ENCODE data around the gene OVCH1.

- TF ChIP-seq ZFP3 (CRISPR knock-in tag; IDR thresholded peaks at IDR 0.05) (no peak), TCF4 (CRISPR knock-in tag; IDR thresholded peaks at IDR 0.05; ENCODE audit: borderline replicate concordance) (no peak)
Measured at GRCh38 chr12:29389295-29389919, 108.1 kb downstream of the OVCH1 start.
